ENCODE results near the gene CNTN4.

GRCh38 chr3:2106438-2106837 is 7.8 kb downstream of the CNTN4 start:
- TF ChIP-seq EZH2 (IDR thresholded peaks at IDR 0.05) (no peak), EZH2phosphoT487 (IDR thresholded peaks at IDR 0.05) (no peak)
- TF ChIP-seq, protein P1, sequence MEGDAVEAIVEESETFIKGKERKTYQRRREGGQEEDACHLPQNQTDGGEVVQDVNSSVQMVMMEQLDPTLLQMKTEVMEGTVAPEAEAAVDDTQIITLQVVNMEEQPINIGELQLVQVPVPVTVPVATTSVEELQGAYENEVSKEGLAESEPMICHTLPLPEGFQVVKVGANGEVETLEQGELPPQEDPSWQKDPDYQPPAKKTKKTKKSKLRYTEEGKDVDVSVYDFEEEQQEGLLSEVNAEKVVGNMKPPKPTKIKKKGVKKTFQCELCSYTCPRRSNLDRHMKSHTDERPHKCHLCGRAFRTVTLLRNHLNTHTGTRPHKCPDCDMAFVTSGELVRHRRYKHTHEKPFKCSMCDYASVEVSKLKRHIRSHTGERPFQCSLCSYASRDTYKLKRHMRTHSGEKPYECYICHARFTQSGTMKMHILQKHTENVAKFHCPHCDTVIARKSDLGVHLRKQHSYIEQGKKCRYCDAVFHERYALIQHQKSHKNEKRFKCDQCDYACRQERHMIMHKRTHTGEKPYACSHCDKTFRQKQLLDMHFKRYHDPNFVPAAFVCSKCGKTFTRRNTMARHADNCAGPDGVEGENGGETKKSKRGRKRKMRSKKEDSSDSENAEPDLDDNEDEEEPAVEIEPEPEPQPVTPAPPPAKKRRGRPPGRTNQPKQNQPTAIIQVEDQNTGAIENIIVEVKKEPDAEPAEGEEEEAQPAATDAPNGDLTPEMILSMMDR (IDR thresholded peaks at IDR 0.05) = no peak
